Stimulated activated naive B cell treated with anti-CD40 and anti-IgM and Interleukin-4, amounts not matched to agents 10 μg/mL and 1 μg/mL and 100 μg/mL, for 72 hours (primary cell): ENCODE measurements around the gene CLOCK.
A peak's percentile ranks its signal among the peaks of the same experiment; 100 is the strongest.
"Not testable (repeated sequence)": the region's sequence is repeated elsewhere in the genome, so short reads cannot be mapped to it uniquely, and the experiment has no call there.

Experiments used
- ATAC-seq, 2 donors: fragments of 150-1000 bp; cut with Tn5 transposase; replicated peaks; 2 replicates each; pipeline ENCODE4 v1.10.0; 2021; ENCODE audit warnings: moderate library complexity in 1 of 2
- DNase-seq: peaks from one replicate; pipeline ENCODE4 v3.0.0; 2021
- H3K27ac Mint-ChIP-seq: one replicate; pipeline ENCODE4 v1.8.0; 2022; ENCODE audit warnings: mild to moderate bottlenecking, mixed read lengths
- H3K27me3 Mint-ChIP-seq, 2 donors: one replicate each; pipeline ENCODE4 v1.8.0; 2022; ENCODE audit warnings: mixed read lengths in 2 of 2
- H3K36me3 Mint-ChIP-seq, 2 donors: one replicate each; pipeline ENCODE4 v1.8.0; 2022; ENCODE audit warnings: mixed read lengths in 2 of 2, mild to moderate bottlenecking in 1 of 2
- H3K4me1 Mint-ChIP-seq, 2 donors: one replicate each; pipeline ENCODE4 v1.8.0; 2022; ENCODE audit warnings: mixed read lengths in 2 of 2, mild to moderate bottlenecking in 1 of 2
- H3K4me3 Mint-ChIP-seq, 2 donors: one replicate each; pipeline ENCODE4 v1.8.0; 2022; ENCODE audit warnings: mild to moderate bottlenecking in 2 of 2, mixed read lengths in 2 of 2, moderate library complexity in 1 of 2
- H3K9me3 Mint-ChIP-seq, 2 donors: one replicate each; pipeline ENCODE4 v1.8.0; 2022; ENCODE audit warnings: mixed read lengths in 2 of 2, mild to moderate bottlenecking in 1 of 2

Gene CLOCK

GRCh38 chr4:55553441-55554201 lies 6.9 kb upstream of the CLOCK start:
- peaks cover 3 to 5% of the 10 kb centered on the region in 2 donors for H3K9me3 Mint-ChIP-seq
- peaks cover 2 to 6% of the 10 kb centered on the region in 2 donors for H3K4me1 Mint-ChIP-seq
- peaks cover 15 to 22% of the 10 kb centered on the region in 2 donors for H3K27me3 Mint-ChIP-seq
- ATAC-seq (peak in 1 of 2 donors; percentile 41), DNase-seq (no peak)
- H3K4me3 Mint-ChIP-seq = no peak overlapping the region
- H3K27ac Mint-ChIP-seq = no peak overlapping the region
- H3K36me3 Mint-ChIP-seq = peaks cover 2 to 4% of the 10 kb centered on the region in 2 donors

- not testable (repeated sequence) for DNase-seq, H3K4me3 Mint-ChIP-seq, H3K27ac Mint-ChIP-seq, H3K36me3 Mint-ChIP-seq, ATAC-seq, H3K9me3 Mint-ChIP-seq
- peaks cover 4 to 18% of the 10 kb centered on the region in 2 donors for H3K27me3 Mint-ChIP-seq
- H3K4me1 Mint-ChIP-seq = peaks cover 6 to 11% of the 10 kb centered on the region in 2 donors
Measured at GRCh38 chr4:55551964-55552363, 5.3 kb upstream of the CLOCK start.

GRCh38 chr4:55549888-55550287 lies 3.2 kb upstream of the CLOCK start:
- peaks cover 4 to 18% of the 10 kb centered on the region in 2 donors for H3K27me3 Mint-ChIP-seq
- H3K36me3 Mint-ChIP-seq = no peaks in the 10 kb centered on the region
- ATAC-seq (no peak), DNase-seq (no peak)
- no peak overlapping the region for H3K4me3 Mint-ChIP-seq
- peaks cover 6 to 11% of the 10 kb centered on the region in 2 donors for H3K4me1 Mint-ChIP-seq
- H3K27ac Mint-ChIP-seq = no peak overlapping the region
- no peaks in the 10 kb centered on the region for H3K9me3 Mint-ChIP-seq

- no peak overlapping the region for H3K27ac Mint-ChIP-seq
- peak overlapping the region; percentile 90 to 95 for H3K4me3 Mint-ChIP-seq
- H3K36me3 Mint-ChIP-seq = no peaks in the 10 kb centered on the region
- H3K27me3 Mint-ChIP-seq = peaks cover 4 to 12% of the 10 kb centered on the region in 2 donors
- ATAC-seq (no peak), DNase-seq (no peak)
- no peaks in the 10 kb centered on the region for H3K9me3 Mint-ChIP-seq
- H3K4me1 Mint-ChIP-seq = peaks cover 16 to 22% of the 10 kb centered on the region in 2 donors
Measured at GRCh38 chr4:55547918-55548317, 1.2 kb upstream of the CLOCK start.

- Mint-ChIP-seq H3K9me3 (no peaks in the 10 kb centered on the region), H3K36me3 (no peaks in the 10 kb centered on the region), H3K27ac (peak overlapping the region; percentile 96), H3K27me3 (peaks cover 0 to 7% of the 10 kb centered on the region in 2 donors), H3K4me1 (peaks cover 16 to 22% of the 10 kb centered on the region in 2 donors), H3K4me3 (peak overlapping the region; percentile 90 to 95)
- ATAC-seq (no peak), DNase-seq (no peak)
Measured at GRCh38 chr4:55547466-55547770, 709 bp upstream of the CLOCK start.

GRCh38 chr4:55546506-55546755 lies 278 bp downstream of the CLOCK start:
- peak overlapping the region; percentile 90 to 95 for H3K4me3 Mint-ChIP-seq
- H3K36me3 Mint-ChIP-seq = no peaks in the 10 kb centered on the region
- H3K9me3 Mint-ChIP-seq = no peaks in the 10 kb centered on the region
- H3K27ac Mint-ChIP-seq = peak overlapping the region; percentile 96
- DNase-seq = no peak
- peaks cover 16 to 22% of the 10 kb centered on the region in 2 donors for H3K4me1 Mint-ChIP-seq
- peak; percentile 65 to 73 for ATAC-seq
- peaks cover 0 to 2% of the 10 kb centered on the region in 2 donors for H3K27me3 Mint-ChIP-seq

- Mint-ChIP-seq H3K9me3 (no peaks in the 10 kb centered on the region), H3K27ac (peak overlapping the region; percentile 96), H3K27me3 (no peaks in the 10 kb centered on the region), H3K4me3 (peak overlapping the region; percentile 90 to 95), H3K4me1 (peaks cover 16 to 22% of the 10 kb centered on the region in 2 donors), H3K36me3 (no peaks in the 10 kb centered on the region)
- ATAC-seq (peak; percentile 69 to 71), DNase-seq (peak; percentile 75)
Measured at GRCh38 chr4:55545641-55546505, 836 bp downstream of the CLOCK start.

- Mint-ChIP-seq H3K27me3 (no peaks in the 10 kb centered on the region), H3K36me3 (no peaks in the 10 kb centered on the region), H3K4me3 (peak overlapping the region; percentile 90), H3K4me1 (peaks cover 16 to 17% of the 10 kb centered on the region in 2 donors), H3K9me3 (no peaks in the 10 kb centered on the region), H3K27ac (no peak overlapping the region)
- ATAC-seq (no peak), DNase-seq (no peak)
Measured at GRCh38 chr4:55545151-55545550, 1.6 kb downstream of the CLOCK start.

GRCh38 chr4:55543858-55544257 lies 2.9 kb downstream of the CLOCK start:
- no peak for ATAC-seq
- H3K36me3 Mint-ChIP-seq = no peaks in the 10 kb centered on the region
- H3K4me3 Mint-ChIP-seq = no peak overlapping the region
- no peak overlapping the region for H3K27ac Mint-ChIP-seq
- no peaks in the 10 kb centered on the region for H3K27me3 Mint-ChIP-seq
- no peak for DNase-seq
- H3K9me3 Mint-ChIP-seq = no peaks in the 10 kb centered on the region
- H3K4me1 Mint-ChIP-seq = peaks cover 16% of the 10 kb centered on the region in 2 donors

- Mint-ChIP-seq H3K27me3 (no peaks in the 10 kb centered on the region), H3K27ac (no peak overlapping the region), H3K4me3 (no peak overlapping the region), H3K4me1 (peaks cover 13 to 21% of the 10 kb centered on the region in 2 donors), H3K36me3 (peaks cover 9 to 12% of the 10 kb centered on the region in 2 donors), H3K9me3 (no peaks in the 10 kb centered on the region)
- DNase-seq (no peak), ATAC-seq (no peak)
Measured at GRCh38 chr4:55540271-55540670, 6.4 kb downstream of the CLOCK start.

- Mint-ChIP-seq H3K4me3 (no peak overlapping the region), H3K36me3 (peaks cover 9 to 12% of the 10 kb centered on the region in 2 donors), H3K4me1 (peaks cover 12 to 20% of the 10 kb centered on the region in 2 donors), H3K27ac (no peak overlapping the region), H3K27me3 (no peaks in the 10 kb centered on the region), H3K9me3 (no peaks in the 10 kb centered on the region)
- DNase-seq (no peak), ATAC-seq (no peak)
Measured at GRCh38 chr4:55539658-55540057, 7.1 kb downstream of the CLOCK start.

- Mint-ChIP-seq H3K36me3 (peaks cover 17 to 21% of the 10 kb centered on the region in 2 donors), H3K27me3 (no peaks in the 10 kb centered on the region), H3K4me1 (peaks cover 6 to 11% of the 10 kb centered on the region in 2 donors), H3K27ac (no peak overlapping the region), H3K4me3 (no peak overlapping the region), H3K9me3 (peaks cover 0 to 5% of the 10 kb centered on the region in 2 donors)
- ATAC-seq (no peak), DNase-seq (no peak)
Measured at GRCh38 chr4:55538531-55538930, 8.2 kb downstream of the CLOCK start.

- H3K4me3 Mint-ChIP-seq = no peak overlapping the region
- DNase-seq (no peak), ATAC-seq (no peak)
- peaks cover 2 to 16% of the 10 kb centered on the region in 2 donors for H3K4me1 Mint-ChIP-seq
- H3K27ac Mint-ChIP-seq = no peak overlapping the region
- no peaks in the 10 kb centered on the region for H3K27me3 Mint-ChIP-seq
- peaks cover 43 to 47% of the 10 kb centered on the region in 2 donors for H3K36me3 Mint-ChIP-seq
- H3K9me3 Mint-ChIP-seq = peaks cover 0 to 15% of the 10 kb centered on the region in 2 donors
Measured at GRCh38 chr4:55534306-55534705, 12.4 kb downstream of the CLOCK start.

- no peaks in the 10 kb centered on the region for H3K27me3 Mint-ChIP-seq
- H3K4me1 Mint-ChIP-seq = peaks cover 2 to 10% of the 10 kb centered on the region in 2 donors
- no peak overlapping the region for H3K4me3 Mint-ChIP-seq
- H3K27ac Mint-ChIP-seq = no peak overlapping the region
- DNase-seq (no peak), ATAC-seq (no peak)
- peaks cover 33 to 37% of the 10 kb centered on the region in 2 donors for H3K36me3 Mint-ChIP-seq
- H3K9me3 Mint-ChIP-seq = peaks cover 0 to 15% of the 10 kb centered on the region in 2 donors
Measured at GRCh38 chr4:55530691-55531090, 16.0 kb downstream of the CLOCK start.

- Mint-ChIP-seq H3K4me1 (peaks cover 2 to 10% of the 10 kb centered on the region in 2 donors), H3K36me3 (peaks cover 33 to 37% of the 10 kb centered on the region in 2 donors), H3K9me3 (peaks cover 0 to 15% of the 10 kb centered on the region in 2 donors), H3K4me3 (no peak overlapping the region), H3K27ac (no peak overlapping the region), H3K27me3 (no peaks in the 10 kb centered on the region)
- DNase-seq (no peak), ATAC-seq (no peak)
Measured at GRCh38 chr4:55530167-55530566, 16.5 kb downstream of the CLOCK start.
